Left cardiac atrium (tissue), 4 donors: Measurements from ENCODE around the gene PFKP. TPM values are rescaled to one million over a fixed set of nuclear protein-coding genes. Genes with fewer than 3 reads are reported as not detected.

Experiments
- ATAC-seq, 2 donors: fragments of 200-7000 bp; cut with Tn5 transposase; one replicate each; pipeline ENCODE4 v1.9.1; 2020; ENCODE audit warnings: mild to moderate bottlenecking in 2 of 2, moderate library complexity in 2 of 2
- DNase-seq: peaks from one replicate; pipeline ENCODE4 v3.0.0-alpha.2; 2020
- intact Hi-C, 2 donors: fragments of 100-400 bp; cut with DNase I; formaldehyde crosslinking; loops; one replicate each; pipeline versions ENCODE4 v1.14.1 to v1.15.1; 2022 to 2023
- total RNA-seq, 2 donors: library from RNA; stranded (reverse); fragmentation: NEBNext Ultra II Directional; extraction: Animal tissue kit (Norgen Biotek cat#: 25700); gene quantifications; one replicate each; pipeline ENCODE4 v1.2.1, GENCODE V29; 2021
- donor health status: DM: no; HTN: yes; CAD: no.
- donor health status: DM: no; HTN: yes; CAD: no; lungs with severe emphysema.
- donor health status: DM: yes; HTN: yes; CAD: no.
- donor health status: Dilated cardiomyopathy.

PFKP gene
- total RNA-seq, 2 donors from 2014 or later: 81.1 to 129 TPM

DNA sequence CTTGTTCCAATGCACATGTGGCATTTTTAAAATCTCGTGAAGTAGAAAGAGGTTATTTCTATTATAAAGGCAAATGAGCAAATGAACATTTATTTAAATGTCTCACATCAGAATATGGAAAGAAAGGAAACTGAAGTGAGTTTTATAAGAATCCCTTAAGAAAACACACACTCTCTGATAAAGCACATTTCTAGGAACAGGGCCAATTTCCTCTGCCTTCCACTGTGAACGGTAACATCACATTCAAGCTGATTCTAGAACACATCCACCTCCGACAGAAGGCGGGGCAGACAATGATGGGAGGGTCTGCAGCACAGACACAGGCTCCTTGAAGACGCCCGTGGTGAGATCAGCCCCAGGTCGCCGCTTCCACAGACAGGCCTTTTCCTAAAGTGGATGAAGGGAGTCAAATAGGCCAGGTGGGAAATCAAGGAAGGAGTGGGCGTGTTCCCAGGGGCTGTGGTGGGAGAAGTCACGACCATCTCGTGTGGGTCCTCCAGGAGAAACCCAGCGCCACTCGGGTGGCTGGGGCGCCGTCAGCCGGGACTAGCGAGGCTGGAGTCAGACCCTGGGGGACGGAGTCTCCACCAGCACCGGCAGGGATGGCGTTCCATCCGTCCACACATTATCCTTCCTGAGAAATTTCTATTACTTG is 74.1 kb downstream of the PFKP start:
- no peak for DNase-seq
- peak in 1 of 2 donors; percentile 5 for ATAC-seq
- intact Hi-C loops: no loop called here

DNA sequence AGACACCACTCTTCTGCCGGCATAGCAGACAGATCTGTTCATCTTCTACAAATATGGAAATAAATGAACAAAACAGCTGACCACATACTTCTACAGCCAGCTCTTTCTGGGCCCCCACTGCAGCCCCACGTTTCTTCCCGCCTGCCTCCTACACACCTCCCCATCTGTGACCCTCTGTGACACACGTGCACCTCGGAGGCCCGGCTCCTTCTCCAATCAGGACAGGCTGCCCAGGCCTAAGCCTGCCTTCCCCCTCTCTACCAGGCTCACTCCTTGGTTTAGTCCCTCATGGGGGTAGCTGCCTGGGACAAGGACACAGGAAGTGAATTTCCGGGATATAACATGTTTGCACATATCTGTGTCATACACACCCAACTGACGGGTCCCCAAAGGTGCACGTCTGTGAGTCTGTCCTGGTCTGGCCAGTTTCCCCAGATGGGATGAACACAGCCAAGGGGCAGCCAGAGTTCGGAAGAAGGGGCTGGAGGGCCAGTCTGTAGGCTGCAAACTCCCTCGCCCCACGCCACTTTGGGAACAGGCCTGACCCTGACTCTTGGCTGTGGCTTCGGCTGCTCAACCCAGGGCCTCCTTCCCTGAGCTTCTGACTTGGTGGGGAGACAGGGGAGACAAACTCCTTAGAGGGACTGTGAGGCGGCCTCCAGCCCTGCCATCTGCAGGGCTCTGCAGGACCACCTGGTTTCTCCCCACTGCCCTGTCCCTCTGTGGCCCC is 75.0 kb downstream of the PFKP start:
- DNase-seq (no peak), ATAC-seq (no peak)
- intact Hi-C loops: no loop called here

DNA sequence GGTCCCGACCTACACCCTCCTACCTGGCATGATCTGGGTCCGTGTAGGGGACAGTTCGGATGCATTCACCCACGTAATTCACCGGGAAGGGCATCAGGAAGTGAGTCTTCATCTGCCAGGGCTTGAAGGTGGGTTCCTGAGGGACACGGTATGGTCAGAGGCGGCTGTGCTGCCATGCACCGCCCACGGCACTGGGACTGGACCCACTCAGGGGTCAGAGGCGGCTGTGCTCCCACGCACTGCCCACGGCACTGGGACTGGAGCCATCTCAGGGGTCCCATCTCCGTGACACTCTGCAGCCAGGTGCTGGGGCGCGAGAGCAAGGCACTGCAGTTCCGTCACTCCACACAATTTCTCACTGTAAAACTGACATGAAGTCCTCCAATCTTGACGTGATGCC is 76.0 kb downstream of the PFKP start:
- intact Hi-C loops: no loop called here
- DNase-seq: no peak

DNA sequence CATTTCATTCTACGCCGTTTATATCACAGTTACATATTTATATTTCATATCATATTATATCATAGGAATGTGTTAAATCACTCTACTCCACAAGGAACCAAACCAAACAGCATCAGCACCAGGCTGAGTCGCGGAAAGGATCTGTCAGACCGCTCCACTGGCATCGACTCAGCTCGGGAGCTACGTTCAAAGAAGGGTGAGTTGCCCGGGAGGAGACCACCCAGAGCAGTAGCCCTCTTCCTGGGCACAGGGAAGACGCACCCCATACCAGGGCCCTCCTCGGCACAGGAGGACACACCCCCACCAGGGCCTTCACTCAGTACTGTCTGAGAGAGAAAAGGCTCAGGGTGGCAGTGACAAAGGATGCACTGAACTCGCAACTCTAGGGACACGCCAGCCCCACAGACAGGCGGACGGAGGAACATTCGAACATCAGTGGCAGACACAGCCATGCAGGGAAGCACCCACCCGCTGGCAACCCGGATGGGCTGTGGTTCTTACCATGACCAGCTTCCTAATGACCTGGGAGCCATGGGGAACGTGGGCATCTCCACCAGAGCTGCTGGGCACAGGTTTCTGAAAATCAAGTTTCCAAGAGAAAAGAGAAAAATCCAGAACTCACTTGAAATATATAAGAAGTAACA is 76.6 kb downstream of the PFKP start:
- no peak for ATAC-seq

More for the DNA sequence above, 76.0 kb downstream of the PFKP start:
- no peak for ATAC-seq

DNA sequence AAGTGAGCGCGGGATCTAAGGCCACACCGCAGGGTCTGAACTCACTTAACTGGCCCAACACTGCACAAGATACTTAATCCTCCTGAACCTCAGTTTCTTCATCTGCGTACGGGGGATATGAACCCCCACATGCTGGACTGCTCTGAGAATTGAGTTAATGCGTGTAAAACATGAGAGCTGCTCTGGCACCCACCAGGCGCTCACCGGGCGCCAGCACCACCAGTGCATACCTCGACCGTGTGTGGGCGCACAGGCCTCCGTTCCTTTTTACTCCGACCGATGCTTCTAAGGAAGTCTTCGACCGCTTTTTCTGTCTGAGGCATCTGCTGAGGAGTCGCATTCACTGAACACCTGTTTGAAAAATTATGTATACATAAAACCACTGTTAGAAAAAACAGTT is 78.0 kb downstream of the PFKP start:
- no peak for ATAC-seq
- intact Hi-C loops: no loop called here
- no peak for DNase-seq

More for the DNA sequence above, 76.6 kb downstream of the PFKP start:
- intact Hi-C loops: no loop called here
- DNase-seq: no peak

DNA sequence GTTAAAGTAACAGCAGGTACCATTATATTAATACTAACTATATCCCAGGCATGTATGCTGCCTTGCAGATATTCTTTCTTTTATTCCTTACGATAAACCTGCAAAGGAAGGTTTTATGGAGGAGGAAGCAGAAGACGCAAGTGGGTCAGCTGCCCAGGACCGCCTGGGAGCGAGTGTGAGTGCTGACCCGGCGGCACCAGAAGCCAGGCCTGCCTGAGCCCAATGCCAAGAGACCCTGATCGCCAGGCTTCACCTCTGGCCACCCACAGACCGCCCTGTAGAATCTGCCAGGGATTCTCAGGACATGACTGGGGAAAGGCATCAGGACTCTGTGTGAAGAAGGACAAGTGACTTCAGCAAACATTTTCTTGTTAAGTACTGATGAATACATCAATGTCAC is 78.9 kb downstream of the PFKP start:
- ATAC-seq (no peak), DNase-seq (no peak)
- intact Hi-C loops: no loop called here

DNA sequence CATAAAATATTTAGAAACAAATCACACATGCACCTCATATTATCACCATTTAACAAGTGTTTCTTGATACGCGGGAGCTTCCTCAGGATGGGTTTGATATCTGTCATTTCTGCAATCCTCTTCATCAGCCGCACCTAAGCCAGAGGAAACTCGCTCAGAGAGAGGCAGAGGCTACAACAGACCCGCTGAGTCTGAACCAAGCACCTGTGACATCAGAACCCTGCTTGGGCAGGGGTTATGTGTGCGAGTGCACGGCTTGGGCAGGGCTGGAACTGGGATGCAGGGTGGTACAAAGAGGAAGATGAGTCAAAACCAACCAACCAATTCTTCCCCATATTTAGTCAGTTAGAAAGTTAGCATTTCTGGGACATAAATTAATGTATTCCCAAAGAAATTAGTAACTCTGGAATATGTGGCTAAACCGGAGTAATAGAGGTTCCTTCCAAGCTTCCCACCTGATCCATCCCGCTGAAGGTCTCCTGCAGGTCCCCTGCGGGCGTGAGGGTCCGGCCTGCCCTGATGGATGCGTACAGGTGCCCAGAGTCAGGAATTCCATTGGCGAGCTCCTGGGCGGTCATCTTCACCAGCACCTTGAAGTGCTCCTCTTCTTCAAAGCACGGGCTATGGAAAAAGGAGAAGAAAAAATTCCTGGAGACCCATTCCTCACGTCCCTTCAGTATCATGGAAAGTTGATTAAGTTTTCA is 79.9 kb downstream of the PFKP start:
- DNase-seq (no peak), ATAC-seq (no peak)
- intact Hi-C loops: no loop called here

DNA sequence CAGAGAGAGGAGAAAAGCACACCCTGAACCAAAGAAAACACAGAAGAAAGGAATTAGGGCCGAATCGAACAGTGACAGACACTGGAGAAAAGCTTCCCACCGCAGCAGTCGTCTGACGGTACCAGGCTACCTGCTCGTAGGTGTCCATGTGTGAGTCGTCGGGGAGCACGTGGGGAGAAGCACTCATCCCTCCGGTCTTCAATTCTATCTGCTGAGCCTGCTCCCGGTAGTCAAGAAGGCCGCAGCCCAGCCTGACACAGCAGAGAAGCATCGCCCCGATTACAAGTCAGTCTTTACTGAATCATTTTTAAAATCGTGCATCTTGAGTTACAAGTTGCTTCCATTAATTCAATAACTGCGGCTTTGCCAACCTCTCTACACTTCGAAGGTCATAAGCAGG is 80.7 kb downstream of the PFKP start:
- DNase-seq (no peak), ATAC-seq (no peak)
- intact Hi-C loops: no loop called here

DNA sequence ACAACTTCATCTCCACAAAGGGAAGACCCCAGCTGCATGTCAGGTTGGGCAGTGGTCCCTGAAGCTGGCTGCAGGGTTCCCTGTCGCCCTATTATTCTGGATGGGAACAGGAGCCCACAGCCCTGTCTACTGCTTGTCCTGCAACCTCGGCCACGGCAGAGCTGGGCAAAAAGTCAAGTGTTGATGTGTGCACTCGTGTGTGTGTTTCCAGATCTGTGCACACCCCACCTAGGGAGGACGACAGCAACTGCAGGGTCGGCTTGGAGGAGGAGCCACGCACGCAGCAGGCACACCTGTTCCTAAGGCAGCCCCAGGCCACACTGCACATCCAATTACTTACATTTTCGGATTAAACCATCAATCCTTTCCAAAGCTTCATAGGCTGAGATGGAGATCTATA is 81.6 kb downstream of the PFKP start:
- ATAC-seq (no peak), DNase-seq (no peak)
- intact Hi-C loops: no loop called here

DNA sequence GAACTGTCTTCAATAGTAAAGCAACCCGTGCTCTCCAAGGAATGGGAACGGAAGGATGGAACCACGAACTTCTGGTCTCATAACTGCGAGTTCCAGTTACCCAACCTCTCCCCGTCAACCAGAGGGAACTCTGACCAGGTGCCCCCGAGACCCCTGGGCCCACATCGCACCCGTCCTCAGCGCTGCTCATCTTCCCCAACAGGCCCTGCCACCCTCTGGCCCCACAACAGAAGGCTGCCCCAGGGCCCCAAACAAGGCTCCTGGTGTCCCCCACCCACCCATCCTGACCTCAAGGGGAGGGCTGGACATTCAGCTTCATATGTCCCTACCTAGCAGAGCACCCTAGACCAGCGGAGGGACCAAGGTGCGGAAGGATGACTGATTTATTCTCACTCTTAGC is 82.6 kb downstream of the PFKP start:
- intact Hi-C loops: no loop called here
- no peak for ATAC-seq
- no peak for DNase-seq

DNA sequence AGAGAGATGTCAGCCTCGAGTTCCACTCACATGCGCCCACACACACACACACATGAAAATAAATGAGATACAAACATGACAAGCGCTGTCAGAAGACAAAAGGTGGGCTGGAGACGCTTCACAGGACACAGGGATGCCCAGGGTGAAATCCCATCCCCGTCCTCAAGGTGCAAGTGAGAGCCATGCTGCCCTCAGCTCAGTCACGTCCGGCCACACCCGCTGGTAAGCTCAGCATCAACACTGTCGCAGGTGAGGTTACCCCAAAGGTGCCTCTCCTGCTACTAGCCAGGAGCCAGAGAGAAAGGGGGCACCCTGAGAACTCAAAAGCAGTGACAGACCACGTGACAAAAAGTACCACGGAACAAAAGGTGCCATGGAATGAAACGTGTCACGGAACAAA is 83.0 kb downstream of the PFKP start:
- ATAC-seq (no peak), DNase-seq (no peak)
- intact Hi-C loops: no loop called here

DNA sequence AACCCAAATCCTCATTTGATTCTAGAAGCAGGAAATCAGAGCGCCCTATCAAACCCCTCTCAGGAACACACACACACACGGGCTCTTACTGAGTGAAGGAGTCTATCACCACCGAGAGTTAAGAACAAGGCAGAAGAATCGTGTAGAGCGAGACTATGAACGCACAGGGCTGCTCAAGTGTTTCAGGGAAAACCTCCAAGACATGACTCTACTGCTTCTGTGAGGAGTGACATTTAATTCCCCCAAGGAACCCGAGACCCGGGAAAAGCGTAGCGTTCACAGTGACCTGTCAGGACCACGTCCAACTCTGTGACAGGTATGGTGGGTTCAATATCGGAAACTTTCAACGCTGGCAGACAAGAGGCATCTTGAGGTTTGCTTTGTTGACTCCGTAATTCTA is 83.6 kb downstream of the PFKP start:
- intact Hi-C loops: no loop called here
- no peak for ATAC-seq

DNA sequence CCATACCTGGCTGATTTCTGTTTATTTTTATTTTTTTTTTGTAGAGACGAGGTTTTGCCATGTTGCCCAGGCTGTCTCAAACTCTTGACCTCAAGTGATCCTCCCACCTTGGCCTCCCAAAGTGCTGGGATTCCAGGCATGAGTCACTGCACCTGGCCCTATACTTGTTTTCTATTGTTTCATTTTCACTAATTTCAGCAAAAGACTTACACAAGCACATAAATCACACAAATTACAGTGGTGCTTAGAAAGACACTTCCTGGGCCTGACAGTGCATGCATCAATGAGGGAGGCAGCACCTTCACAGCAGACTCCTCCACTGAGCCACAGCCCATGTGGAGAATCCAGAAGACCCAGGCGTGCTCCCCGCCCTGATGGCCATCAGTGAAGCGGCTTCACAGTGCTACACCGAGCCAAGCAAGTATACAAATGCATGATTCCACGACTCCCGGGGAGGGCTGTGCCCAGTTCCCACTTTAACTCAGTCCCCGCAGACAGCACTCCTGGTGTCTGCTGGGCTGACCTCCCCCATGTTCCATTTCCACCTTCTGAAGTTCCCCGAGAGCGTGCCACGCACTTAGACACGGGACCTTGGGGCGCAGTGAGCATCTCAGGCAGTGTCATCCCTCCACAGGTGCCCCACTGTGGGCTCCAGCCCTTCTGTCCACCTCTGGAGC is 84.7 kb downstream of the PFKP start:
- no peak for ATAC-seq
- DNase-seq: no peak
- intact Hi-C loops: no loop called here

More for the DNA sequence above, 83.6 kb downstream of the PFKP start:
- DNase-seq: no peak

DNA sequence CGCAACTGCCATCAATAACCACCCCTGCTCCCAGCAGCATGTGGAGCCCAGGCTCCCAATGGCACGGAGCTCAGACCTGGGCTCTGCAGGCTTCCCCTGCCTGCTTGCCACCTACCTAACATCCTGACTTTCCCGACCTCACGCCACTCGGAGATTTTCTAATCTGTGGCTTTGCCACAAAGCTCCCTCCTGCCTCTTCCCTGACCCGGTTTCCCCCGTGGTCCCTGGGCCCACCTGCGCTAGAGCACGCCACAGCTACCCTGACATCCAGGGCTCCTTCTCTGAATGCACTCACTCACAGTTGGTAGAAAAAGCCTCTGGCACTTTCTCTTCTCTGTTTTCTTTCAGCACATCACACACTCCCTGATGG is 85.2 kb downstream of the PFKP start:
- intact Hi-C loops: no loop called here
- DNase-seq (no peak), ATAC-seq (no peak)

DNA sequence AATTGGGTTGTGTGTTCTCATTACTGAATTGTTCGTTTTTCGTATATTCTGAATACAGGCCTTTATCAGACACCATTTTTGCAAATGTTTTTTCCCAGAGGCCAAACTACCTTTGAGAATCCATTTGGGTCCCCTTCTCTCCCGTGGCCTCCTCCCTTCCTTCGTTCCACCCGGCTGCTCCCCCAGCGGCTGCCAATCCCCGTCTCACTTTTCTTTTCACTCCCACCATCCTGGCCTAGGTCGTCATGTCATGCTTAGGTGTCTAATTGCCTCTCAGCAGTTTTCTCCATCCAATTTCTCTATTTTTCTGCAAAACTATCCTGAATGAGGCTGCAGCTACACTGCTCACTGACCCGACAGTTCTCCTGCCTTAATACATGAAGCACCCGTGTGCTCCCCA is 87.3 kb downstream of the PFKP start:
- ATAC-seq (no peak), DNase-seq (no peak)
- intact Hi-C loops: no loop called here

DNA sequence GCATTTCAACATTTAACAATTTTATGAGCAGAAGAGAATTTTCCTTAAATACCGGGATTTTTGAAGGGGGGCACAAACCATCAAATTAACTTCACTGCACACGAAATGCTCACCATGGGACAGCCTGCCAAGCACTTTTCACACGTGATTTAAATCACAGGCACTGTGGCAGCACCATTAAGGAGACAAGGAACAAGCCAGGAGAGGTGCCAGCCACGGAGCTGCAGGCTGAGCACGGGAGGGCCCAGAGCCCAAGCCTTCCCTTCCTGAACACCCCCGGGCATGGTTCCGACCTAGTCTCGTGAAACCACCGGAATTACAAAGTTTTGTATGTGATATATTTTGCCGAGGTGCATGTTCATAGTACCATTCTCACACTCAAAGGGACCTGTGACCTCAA is 91.8 kb downstream of the PFKP start:
- DNase-seq (no peak), ATAC-seq (peak; percentile 33 to 72)

DNA sequence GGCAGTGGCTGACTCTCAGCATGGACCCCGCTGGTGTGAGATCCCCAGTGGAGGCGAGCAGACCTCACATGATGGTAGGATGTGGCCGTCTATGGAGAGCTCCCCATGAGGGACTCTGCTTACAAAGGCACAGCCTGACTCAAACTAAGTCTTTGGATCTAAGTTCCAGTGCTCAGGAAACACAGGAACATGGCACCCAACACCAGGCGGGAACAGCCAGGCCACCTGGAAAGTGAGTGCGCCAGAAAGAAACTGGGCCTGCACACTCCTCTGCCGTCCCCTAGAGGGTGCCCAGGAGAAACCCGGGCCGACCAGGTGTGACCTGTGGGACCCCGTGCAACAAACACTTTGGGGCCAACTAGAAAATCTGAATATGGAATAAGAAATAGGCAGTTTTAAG is 95.2 kb downstream of the PFKP start:
- intact Hi-C loops: no loop called here
- DNase-seq (no peak), ATAC-seq (no peak)

More for the DNA sequence above, 91.8 kb downstream of the PFKP start:
- intact Hi-C loops: no loop called here

DNA sequence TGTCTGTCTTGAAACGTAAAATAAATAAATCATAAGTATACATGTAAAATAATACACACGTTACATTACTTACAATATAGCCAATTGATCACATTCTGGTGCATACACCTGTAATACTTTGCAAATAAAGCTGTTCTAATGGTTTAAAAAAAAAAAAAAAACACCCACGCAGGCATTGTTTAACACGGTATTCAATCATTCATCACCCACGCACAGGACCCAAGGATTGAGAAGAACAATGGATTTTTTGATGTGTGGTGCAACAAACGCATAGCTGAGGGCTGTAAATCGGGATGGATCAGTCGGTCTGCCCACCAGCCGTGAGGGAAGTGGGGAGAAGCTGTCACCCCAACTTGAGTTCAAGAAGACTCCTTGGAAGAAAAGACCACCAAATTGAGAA is 96.5 kb downstream of the PFKP start:
- no peak for DNase-seq
- intact Hi-C loops: no loop called here
- ATAC-seq: no peak

DNA sequence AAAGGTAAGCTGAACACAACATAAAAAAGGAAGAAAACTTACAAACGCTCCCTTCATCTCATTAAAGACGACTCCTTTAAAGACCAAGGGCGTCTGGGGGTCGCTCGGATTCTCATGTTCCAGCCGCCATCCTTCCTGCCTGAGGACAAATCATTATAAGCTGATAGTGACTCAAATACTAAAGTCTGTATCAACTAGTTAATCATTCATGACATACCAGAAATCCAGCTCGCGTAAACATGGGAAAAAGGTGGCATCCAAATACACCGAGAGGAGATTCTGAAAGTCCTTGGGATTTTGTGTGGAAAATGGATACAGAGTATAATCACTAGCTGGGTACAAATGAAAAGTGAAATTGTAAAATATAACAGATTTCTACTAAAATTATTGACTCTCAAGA is 97.8 kb downstream of the PFKP start:
- ATAC-seq (no peak), DNase-seq (no peak)
- intact Hi-C loops: no loop called here
